Pancreas (tissue), 10 donors: ENCODE measurements around the gene CLSTN2. TPM values are rescaled to one million over a fixed set of nuclear protein-coding genes. Genes with fewer than 3 reads are reported as not detected.

Experiments used
- ATAC-seq, 4 donors: fragments of 200-7000 bp; cut with Tn5 transposase; one replicate each; pipeline versions ENCODE4 v1.8.0 to v1.9.1; 2020; ENCODE audit warnings: mild to moderate bottlenecking in 4 of 4, moderate library complexity in 4 of 4
- DNase-seq, 6 donors: peaks; one replicate each; pipeline ENCODE4 v3.0.0-alpha.2; 2020
- FAIRE-seq: peaks from 2 replicates; lab custom pipeline; 2012; peaks lifted over from hg19 to GRCh38; lab: Jason Lieb, UNC
- H3K27ac ChIP-seq, 4 donors: fragments of 200-600 bp; sonication (generic); 1 replicate in 3 of 4; 2 replicates in 1 of 4; pipeline versions ENCODE4 v1.5.0 to v1.8.0; 2020
- H3K27me3 ChIP-seq, 4 donors: fragments of 200-600 bp; one replicate each; pipeline ENCODE4 v1.8.0; 2021
- H3K36me3 ChIP-seq, 3 donors: fragments of 200-600 bp; sonication (generic) in 1 of 3; one replicate each; pipeline versions ENCODE4 v1.5.0 to v1.8.0; 2020 to 2021
- H3K4me1 ChIP-seq, 3 donors: fragments of 200-600 bp; one replicate each; pipeline ENCODE4 v1.8.0; 2021
- H3K4me3 ChIP-seq, 4 donors: fragments of 200-600 bp; sonication (generic) in 2 of 4; one replicate each; pipeline versions ENCODE4 v1.5.0 to v1.8.0; 2020 to 2021
- H3K9me3 ChIP-seq, 4 donors: fragments of 200-600 bp; one replicate each; pipeline ENCODE4 v1.8.0; 2021
- WGBS, 2 donors: extraction: QIAGEN DNeasy Blood & Tissue Kit; methylation state at CpG; one replicate each; pipeline ENCODE4 v1.1.7; 2013; 5-methylcytosine and 5-hydroxymethylcytosine counted together
- intact Hi-C, 3 donors: fragments of 100-400 bp; cut with DNase I; formaldehyde crosslinking; loops; one replicate each; pipeline versions ENCODE4 v1.11.1 to v1.14.2; 2022
- polyA plus RNA-seq, 2 donors: library from polyadenylated mRNA; stranded (reverse); fragments of 200-250 nt; gene quantifications; one replicate each; pipeline ENCODE4 v1.2.3, GENCODE V29; 2013
- total RNA-seq, 6 donors: library from RNA; stranded (reverse); fragmentation: NEBNext Ultra II Directional in 4 of 6; extraction: Animal tissue kit (Norgen Biotek cat#: 25700) in 4 of 6; gene quantifications; one replicate each; pipeline versions ENCODE4 v1.2.1 to v1.2.4, GENCODE V29; 2021 to 2023
- TF ChIP-seq, protein P1 (sequence below), 4 donors: fragments of 200-600 bp; sonication (generic) in 3 of 4; IDR thresholded peaks; one replicate each; pipeline versions ENCODE4 v1.5.0 to v1.8.0; 2021; ENCODE audit warnings: antibody characterized with exemption in 4 of 4
- donor health status: healthy with polysubstance abuse.
- donor health status: DM: no; HTN: no; CAD: no; lungs with moderate emphysema.
- donor health status: DM: no; HTN: no; CAD: no.
- donor health status: control.
- donor health status: control.
- donor health status: Bipolar disorder and iron deficiency.
- donor health status: DM: yes; HTN: yes; CAD: no.
- donor health status: DM: no; HTN: no; CAD: no.
- donor health status: DM: no; HTN: no; CAD: no.
- donor health status: DM: yes; HTN: yes; CAD: no.

Gene CLSTN2
- total and polyA plus RNA-seq, 8 donors = 0.65 to 9.3 (median 2.9) TPM

DNA sequence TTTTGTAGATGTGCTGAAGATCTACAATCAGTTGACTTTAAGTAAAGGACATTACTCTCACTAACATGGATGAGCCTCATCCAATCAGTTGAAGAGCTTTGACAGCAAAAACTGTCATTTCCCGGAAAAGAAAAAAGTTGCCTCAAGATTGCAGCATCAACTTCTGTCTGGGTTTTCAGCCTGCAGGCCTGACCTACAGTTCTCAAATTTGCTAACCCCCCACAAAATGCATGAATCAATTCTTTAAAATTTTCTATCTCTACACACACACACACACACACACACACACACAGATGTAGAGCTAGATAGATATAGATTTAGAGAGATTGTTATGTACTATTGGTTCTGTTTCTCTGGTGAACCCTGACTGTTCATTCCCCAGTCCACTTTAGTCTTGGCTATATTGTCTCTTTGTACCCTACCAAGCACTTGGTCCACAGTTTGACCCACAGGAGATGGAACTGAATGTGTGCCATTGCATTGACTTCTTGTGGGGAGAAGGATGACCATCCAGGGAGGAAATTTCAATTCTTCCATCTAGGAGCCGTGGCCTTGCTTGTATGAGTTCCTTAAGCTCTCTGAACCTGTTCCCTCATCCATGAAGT is 228.3 kb downstream of the CLSTN2 start:
- Histone ChIP-seq H3K27ac (no peak overlapping the region), H3K36me3 (no peaks in the 10 kb centered on the region), H3K4me3 (no peak overlapping the region), H3K4me1 (no peaks in the 10 kb centered on the region), H3K27me3 (no peaks in the 10 kb centered on the region), H3K9me3 (no peaks in the 10 kb centered on the region)
- WGBS, 2 donors = 80 to 89% methylated on average over 2 of the region's 2 CpGs
- TF ChIP-seq, protein P1, sequence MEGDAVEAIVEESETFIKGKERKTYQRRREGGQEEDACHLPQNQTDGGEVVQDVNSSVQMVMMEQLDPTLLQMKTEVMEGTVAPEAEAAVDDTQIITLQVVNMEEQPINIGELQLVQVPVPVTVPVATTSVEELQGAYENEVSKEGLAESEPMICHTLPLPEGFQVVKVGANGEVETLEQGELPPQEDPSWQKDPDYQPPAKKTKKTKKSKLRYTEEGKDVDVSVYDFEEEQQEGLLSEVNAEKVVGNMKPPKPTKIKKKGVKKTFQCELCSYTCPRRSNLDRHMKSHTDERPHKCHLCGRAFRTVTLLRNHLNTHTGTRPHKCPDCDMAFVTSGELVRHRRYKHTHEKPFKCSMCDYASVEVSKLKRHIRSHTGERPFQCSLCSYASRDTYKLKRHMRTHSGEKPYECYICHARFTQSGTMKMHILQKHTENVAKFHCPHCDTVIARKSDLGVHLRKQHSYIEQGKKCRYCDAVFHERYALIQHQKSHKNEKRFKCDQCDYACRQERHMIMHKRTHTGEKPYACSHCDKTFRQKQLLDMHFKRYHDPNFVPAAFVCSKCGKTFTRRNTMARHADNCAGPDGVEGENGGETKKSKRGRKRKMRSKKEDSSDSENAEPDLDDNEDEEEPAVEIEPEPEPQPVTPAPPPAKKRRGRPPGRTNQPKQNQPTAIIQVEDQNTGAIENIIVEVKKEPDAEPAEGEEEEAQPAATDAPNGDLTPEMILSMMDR (IDR thresholded peaks at IDR 0.05) = no peak
- intact Hi-C loops = no loop called here
- FAIRE-seq (no peak), DNase-seq (no peak), ATAC-seq (no peak)

DNA sequence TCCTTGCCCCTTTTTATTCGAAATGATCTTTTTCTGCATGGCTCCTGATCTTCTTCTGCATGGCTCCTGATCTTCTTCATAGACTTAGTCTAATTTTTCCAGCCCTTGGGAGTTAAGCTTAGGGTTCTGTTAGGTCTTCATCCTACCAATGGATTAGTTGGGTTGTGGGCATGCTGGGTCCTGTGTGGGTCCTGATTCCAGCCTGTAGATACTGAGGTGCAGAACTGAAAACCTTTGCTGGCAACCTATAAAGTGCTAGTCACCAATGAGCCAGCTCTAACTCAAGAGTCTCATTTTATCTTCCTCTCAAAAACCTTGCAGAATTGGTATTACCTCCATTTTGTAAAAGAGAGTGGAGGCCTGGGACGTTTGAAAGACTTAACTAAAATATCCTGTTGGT is 229.2 kb downstream of the CLSTN2 start:
- 54 to 59% methylated on average over 2 of the region's 2 CpGs for WGBS, 2 donors
- Histone ChIP-seq H3K4me3 (no peak overlapping the region), H3K36me3 (no peaks in the 10 kb centered on the region), H3K4me1 (no peaks in the 10 kb centered on the region), H3K9me3 (no peaks in the 10 kb centered on the region), H3K27ac (no peak overlapping the region), H3K27me3 (no peaks in the 10 kb centered on the region)
- no peak for FAIRE-seq
- TF ChIP-seq, protein P1 (IDR thresholded peaks at IDR 0.05) = no peak
- ATAC-seq = no peak
- no peak for DNase-seq
- intact Hi-C loops = no loop called here

DNA sequence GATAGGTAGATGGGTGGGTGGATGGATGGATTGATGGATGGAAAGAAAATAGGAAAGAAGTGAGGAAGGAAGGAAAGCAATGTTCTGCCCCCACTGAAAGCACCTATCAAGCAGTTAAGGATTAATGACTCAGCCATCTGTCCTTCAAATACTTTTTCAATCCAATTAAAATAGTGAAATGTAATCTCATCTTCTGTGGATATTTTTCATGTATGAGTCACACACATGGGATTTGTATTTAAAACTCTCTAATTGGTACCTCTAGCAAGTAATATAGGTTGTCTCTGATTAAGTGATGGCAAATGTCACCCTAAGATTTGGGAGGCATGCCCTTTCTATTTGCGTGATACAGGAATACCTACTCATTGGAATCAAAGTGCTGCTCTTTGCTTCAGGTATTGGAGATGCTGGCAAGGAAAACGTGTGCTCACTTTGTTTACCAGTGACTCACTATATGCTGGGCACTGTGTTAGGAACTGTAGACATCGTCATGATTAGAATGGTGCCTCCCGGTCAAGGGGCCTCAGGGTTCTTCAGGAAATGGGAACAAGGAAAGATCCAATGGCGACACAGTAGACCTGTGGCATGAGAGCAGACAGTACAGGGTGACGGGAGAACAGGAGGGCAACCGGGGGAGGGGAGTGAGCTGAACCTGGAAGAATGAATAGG is 230.1 kb downstream of the CLSTN2 start:
- Histone ChIP-seq H3K4me1 (no peaks in the 10 kb centered on the region), H3K9me3 (no peaks in the 10 kb centered on the region), H3K4me3 (no peak overlapping the region), H3K36me3 (no peaks in the 10 kb centered on the region), H3K27ac (no peak overlapping the region), H3K27me3 (no peaks in the 10 kb centered on the region)
- intact Hi-C loops = no loop called here
- FAIRE-seq (no peak), DNase-seq (no peak), ATAC-seq (no peak)
- WGBS, 2 donors = 77 to 82% methylated on average over 7 of the region's 7 CpGs
- TF ChIP-seq, protein P1 (IDR thresholded peaks at IDR 0.05) = no peak

DNA sequence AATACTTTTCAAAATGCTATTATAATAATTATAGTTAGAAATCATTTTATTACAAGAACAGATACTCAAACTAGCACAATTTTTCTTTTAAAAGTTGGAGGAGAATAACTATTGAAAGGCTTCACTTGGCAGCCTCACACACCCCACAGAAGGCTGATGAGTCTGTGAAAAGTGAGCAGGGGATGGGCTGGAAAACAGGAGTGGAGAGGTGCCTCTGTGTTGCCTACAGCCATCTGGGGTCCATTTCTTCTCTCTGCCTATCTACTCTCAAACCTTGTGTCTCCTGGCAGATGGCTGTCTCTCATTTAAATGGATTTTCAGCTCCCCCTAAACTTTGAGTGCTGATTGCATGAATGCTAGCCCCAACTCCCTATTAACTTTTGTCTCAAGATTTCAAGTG is 230.8 kb downstream of the CLSTN2 start:
- Histone ChIP-seq H3K9me3 (no peaks in the 10 kb centered on the region), H3K4me3 (no peak overlapping the region), H3K36me3 (no peaks in the 10 kb centered on the region), H3K4me1 (no peaks in the 10 kb centered on the region), H3K27me3 (no peaks in the 10 kb centered on the region), H3K27ac (no peak overlapping the region)
- ATAC-seq (no peak), FAIRE-seq (no peak), DNase-seq (no peak)
- TF ChIP-seq, protein P1 (IDR thresholded peaks at IDR 0.05) = no peak
- intact Hi-C loops = no loop called here
